Mucosa of stomach (tissue), 1 donor: ENCODE results near the gene SCART1.
"Not testable (repeated sequence)": the region's sequence is repeated elsewhere in the genome, so short reads cannot be mapped to it uniquely, and the experiment has no call there.

Experiments
- H3K27me3 ChIP-seq: one replicate; pipeline ENCODE4 v1.7.0; 2013; ENCODE audit warnings: mild to moderate bottlenecking, low read length; ENCODE audit not compliant: control insufficient read depth, insufficient read depth
- H3K36me3 ChIP-seq: one replicate; pipeline ENCODE4 v1.7.0; 2013; ENCODE audit warnings: low read length; ENCODE audit not compliant: control insufficient read depth, insufficient read depth
- H3K4me1 ChIP-seq: one replicate; pipeline ENCODE4 v1.7.0; 2013; ENCODE audit warnings: mild to moderate bottlenecking, low read length; ENCODE audit not compliant: control insufficient read depth, insufficient read depth
- H3K4me3 ChIP-seq: one replicate; pipeline ENCODE4 v1.7.0; 2013; ENCODE audit warnings: low read length
- H3K9ac ChIP-seq: one replicate; pipeline ENCODE4 v1.7.0; 2013; ENCODE audit warnings: mild to moderate bottlenecking, low read length, moderate library complexity
- H3K9me3 ChIP-seq: one replicate; pipeline ENCODE4 v1.7.0; 2013; ENCODE audit warnings: mild to moderate bottlenecking, low read length, moderate library complexity; ENCODE audit not compliant: control insufficient read depth
- donor health status: Pancreatic carcinoma.

SCART1 gene

GRCh38 chr10:133460208-133460769 lies 6.5 kb downstream of the SCART1 start:
- Histone ChIP-seq H3K27me3 (no peaks in the 10 kb centered on the region), H3K9me3 (no peaks in the 10 kb centered on the region), H3K36me3 (no peaks in the 10 kb centered on the region), H3K9ac (no peak overlapping the region), H3K4me3 (no peak overlapping the region), H3K4me1 (no peaks in the 10 kb centered on the region)

- Histone ChIP-seq H3K36me3 (no peaks in the 10 kb centered on the region), H3K9ac (no peak overlapping the region), H3K4me3 (no peak overlapping the region), H3K27me3 (no peaks in the 10 kb centered on the region), H3K9me3 (no peaks in the 10 kb centered on the region), H3K4me1 (no peaks in the 10 kb centered on the region)
Observed at GRCh38 chr10:133461027-133461426, 7.3 kb downstream of the SCART1 start.

GRCh38 chr10:133461841-133462240 lies 8.1 kb downstream of the SCART1 start:
- H3K27me3 ChIP-seq: no peaks in the 10 kb centered on the region
- H3K9me3 ChIP-seq: no peaks in the 10 kb centered on the region
- H3K4me1 ChIP-seq: no peaks in the 10 kb centered on the region
- H3K4me3 ChIP-seq: no peak overlapping the region
- H3K36me3 ChIP-seq: no peaks in the 10 kb centered on the region
- no peak overlapping the region for H3K9ac ChIP-seq

GRCh38 chr10:133462512-133463305 lies 9.0 kb downstream of the SCART1 start:
- H3K36me3 ChIP-seq: no peaks in the 10 kb centered on the region
- H3K4me3 ChIP-seq: no peak overlapping the region
- H3K4me1 ChIP-seq: no peaks in the 10 kb centered on the region
- H3K27me3 ChIP-seq: no peaks in the 10 kb centered on the region
- no peak overlapping the region for H3K9ac ChIP-seq
- H3K9me3 ChIP-seq: no peaks in the 10 kb centered on the region

GRCh38 chr10:133464582-133465031 lies 10.9 kb downstream of the SCART1 start:
- Histone ChIP-seq H3K4me3 (no peak overlapping the region), H3K36me3 (no peaks in the 10 kb centered on the region), H3K9me3 (no peaks in the 10 kb centered on the region), H3K27me3 (no peaks in the 10 kb centered on the region), H3K4me1 (no peaks in the 10 kb centered on the region), H3K9ac (no peak overlapping the region)

GRCh38 chr10:133465191-133465949 lies 11.6 kb downstream of the SCART1 start:
- H3K36me3 ChIP-seq: no peaks in the 10 kb centered on the region
- no peaks in the 10 kb centered on the region for H3K4me1 ChIP-seq
- H3K27me3 ChIP-seq: no peaks in the 10 kb centered on the region
- H3K9me3 ChIP-seq: no peaks in the 10 kb centered on the region
- no peak overlapping the region for H3K9ac ChIP-seq
- H3K4me3 ChIP-seq: no peak overlapping the region

- Histone ChIP-seq H3K9ac (no peak overlapping the region), H3K36me3 (no peaks in the 10 kb centered on the region), H3K4me1 (no peaks in the 10 kb centered on the region), H3K4me3 (no peak overlapping the region), H3K27me3 (no peaks in the 10 kb centered on the region), H3K9me3 (no peaks in the 10 kb centered on the region)
Observed at GRCh38 chr10:133465950-133466474, 12.3 kb downstream of the SCART1 start.

GRCh38 chr10:133466683-133467275 lies 13.0 kb downstream of the SCART1 start:
- no peaks in the 10 kb centered on the region for H3K4me1 ChIP-seq
- no peak overlapping the region for H3K9ac ChIP-seq
- H3K4me3 ChIP-seq: no peak overlapping the region
- H3K27me3 ChIP-seq: no peaks in the 10 kb centered on the region
- no peaks in the 10 kb centered on the region for H3K36me3 ChIP-seq
- H3K9me3 ChIP-seq: no peaks in the 10 kb centered on the region

GRCh38 chr10:133467286-133467911 lies 13.7 kb downstream of the SCART1 start:
- Histone ChIP-seq H3K9me3 (no peaks in the 10 kb centered on the region), H3K36me3 (no peaks in the 10 kb centered on the region), H3K4me3 (no peak overlapping the region), H3K4me1 (no peaks in the 10 kb centered on the region), H3K9ac (no peak overlapping the region), H3K27me3 (no peaks in the 10 kb centered on the region)

GRCh38 chr10:133469205-133469604 lies 15.5 kb downstream of the SCART1 start:
- H3K4me3 ChIP-seq, H3K9ac ChIP-seq, H3K36me3 ChIP-seq, H3K9me3 ChIP-seq, H3K4me1 ChIP-seq, H3K27me3 ChIP-seq: not testable (repeated sequence)

- no peaks in the 10 kb centered on the region for H3K9me3 ChIP-seq
- no peaks in the 10 kb centered on the region for H3K27me3 ChIP-seq
- H3K4me1 ChIP-seq: no peaks in the 10 kb centered on the region
- H3K9ac ChIP-seq: no peak overlapping the region
- H3K4me3 ChIP-seq: no peak overlapping the region
- H3K36me3 ChIP-seq: no peaks in the 10 kb centered on the region
Observed at GRCh38 chr10:133471300-133472109, 17.8 kb downstream of the SCART1 start.
